Chondrocyte (in vitro differentiated cells): ENCODE results near the gene AK5. TPM values are rescaled to one million over a fixed set of nuclear protein-coding genes. Genes with fewer than 3 reads are reported as not detected.

Source experiments
- DNase-seq: peaks from one replicate; pipeline ENCODE4 v3.0.0; 2021; ENCODE audit warnings: mixed read lengths, low spot score
- H3K27ac Mint-ChIP-seq: one replicate; pipeline ENCODE4 v1.8.0; 2021; ENCODE audit warnings: mild to moderate bottlenecking, moderate library complexity, mixed read lengths; ENCODE audit not compliant: unreplicated experiment
- H3K27me3 Mint-ChIP-seq: 2 replicates; pipeline ENCODE4 v1.8.0; 2021; ENCODE audit warnings: low read depth, mixed read lengths
- H3K36me3 Mint-ChIP-seq: 2 replicates; pipeline ENCODE4 v1.8.0; 2021; ENCODE audit warnings: low read depth, mixed read lengths
- H3K4me1 Mint-ChIP-seq: 2 replicates; pipeline ENCODE4 v1.8.0; 2021; ENCODE audit warnings: low read depth, mild to moderate bottlenecking, mixed read lengths
- H3K4me3 Mint-ChIP-seq: one replicate; pipeline ENCODE4 v1.8.0; 2021; ENCODE audit warnings: mild to moderate bottlenecking, moderate library complexity, mixed read lengths; ENCODE audit not compliant: unreplicated experiment
- H3K9me3 Mint-ChIP-seq: 2 replicates; pipeline ENCODE4 v1.8.0; 2021; ENCODE audit warnings: low read depth, mixed read lengths
- total RNA-seq: library from RNA; stranded (reverse); gene quantifications from 3 replicates; pipeline ENCODE4 v1.2.1, GENCODE V29; 2021
- TF ChIP-seq, protein P1 (sequence below): fragments of 200-600 bp; sonication (generic); IDR thresholded peaks from 2 replicates; pipeline ENCODE4 v1.5.0; 2021; ENCODE audit warnings: antibody characterized with exemption, mild to moderate bottlenecking, moderate library complexity

AK5 gene
- total RNA-seq, 1 donor from 2014 or later: 6.2 TPM

DNA sequence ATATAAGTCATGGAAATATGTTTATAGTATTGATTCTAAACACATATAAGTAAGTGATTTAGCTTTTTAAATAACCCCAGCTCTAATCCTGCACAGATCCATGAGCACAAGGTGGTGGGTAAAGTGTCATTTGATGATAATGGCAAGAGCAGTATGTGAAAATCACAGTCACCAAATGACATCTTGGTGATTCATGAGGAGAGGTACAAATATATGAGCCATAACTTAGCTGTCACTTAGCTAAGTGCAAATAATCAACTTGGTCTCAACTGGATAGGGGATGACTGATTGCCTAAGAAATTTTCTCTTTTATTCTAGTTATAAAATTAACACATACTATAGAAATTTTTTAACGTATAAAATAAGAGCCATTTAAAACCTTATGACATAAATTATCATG, 202.5 kb downstream of the AK5 start:
- H3K27ac Mint-ChIP-seq: no peak overlapping the region
- H3K36me3 Mint-ChIP-seq: no peaks in the 10 kb centered on the region
- no peaks in the 10 kb centered on the region for H3K4me1 Mint-ChIP-seq
- TF ChIP-seq, protein P1, sequence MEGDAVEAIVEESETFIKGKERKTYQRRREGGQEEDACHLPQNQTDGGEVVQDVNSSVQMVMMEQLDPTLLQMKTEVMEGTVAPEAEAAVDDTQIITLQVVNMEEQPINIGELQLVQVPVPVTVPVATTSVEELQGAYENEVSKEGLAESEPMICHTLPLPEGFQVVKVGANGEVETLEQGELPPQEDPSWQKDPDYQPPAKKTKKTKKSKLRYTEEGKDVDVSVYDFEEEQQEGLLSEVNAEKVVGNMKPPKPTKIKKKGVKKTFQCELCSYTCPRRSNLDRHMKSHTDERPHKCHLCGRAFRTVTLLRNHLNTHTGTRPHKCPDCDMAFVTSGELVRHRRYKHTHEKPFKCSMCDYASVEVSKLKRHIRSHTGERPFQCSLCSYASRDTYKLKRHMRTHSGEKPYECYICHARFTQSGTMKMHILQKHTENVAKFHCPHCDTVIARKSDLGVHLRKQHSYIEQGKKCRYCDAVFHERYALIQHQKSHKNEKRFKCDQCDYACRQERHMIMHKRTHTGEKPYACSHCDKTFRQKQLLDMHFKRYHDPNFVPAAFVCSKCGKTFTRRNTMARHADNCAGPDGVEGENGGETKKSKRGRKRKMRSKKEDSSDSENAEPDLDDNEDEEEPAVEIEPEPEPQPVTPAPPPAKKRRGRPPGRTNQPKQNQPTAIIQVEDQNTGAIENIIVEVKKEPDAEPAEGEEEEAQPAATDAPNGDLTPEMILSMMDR: no peak
- no peaks in the 10 kb centered on the region for H3K9me3 Mint-ChIP-seq
- H3K27me3 Mint-ChIP-seq: no peaks in the 10 kb centered on the region
- DNase-seq: no peak
- H3K4me3 Mint-ChIP-seq: no peak overlapping the region

- TF ChIP-seq, protein P1: no peak
These were observed 203.1 kb downstream of the AK5 start for GRCh38 chr1:77484926-77485325.

GRCh38 chr1:77487631-77488030, 205.8 kb downstream of the AK5 start:
- H3K4me3 Mint-ChIP-seq: no peak overlapping the region
- no peaks in the 10 kb centered on the region for H3K4me1 Mint-ChIP-seq
- TF ChIP-seq, protein P1: no peak
- no peaks in the 10 kb centered on the region for H3K27me3 Mint-ChIP-seq
- H3K9me3 Mint-ChIP-seq: no peaks in the 10 kb centered on the region
- no peak overlapping the region for H3K27ac Mint-ChIP-seq
- no peak for DNase-seq
- no peaks in the 10 kb centered on the region for H3K36me3 Mint-ChIP-seq

More at GRCh38 chr1:77484926-77485325, 203.1 kb downstream of the AK5 start:
- no peak overlapping the region for H3K4me3 Mint-ChIP-seq
- no peak overlapping the region for H3K27ac Mint-ChIP-seq
- no peaks in the 10 kb centered on the region for H3K9me3 Mint-ChIP-seq
- no peaks in the 10 kb centered on the region for H3K36me3 Mint-ChIP-seq
- DNase-seq: no peak
- H3K27me3 Mint-ChIP-seq: no peaks in the 10 kb centered on the region
- no peaks in the 10 kb centered on the region for H3K4me1 Mint-ChIP-seq

DNA sequence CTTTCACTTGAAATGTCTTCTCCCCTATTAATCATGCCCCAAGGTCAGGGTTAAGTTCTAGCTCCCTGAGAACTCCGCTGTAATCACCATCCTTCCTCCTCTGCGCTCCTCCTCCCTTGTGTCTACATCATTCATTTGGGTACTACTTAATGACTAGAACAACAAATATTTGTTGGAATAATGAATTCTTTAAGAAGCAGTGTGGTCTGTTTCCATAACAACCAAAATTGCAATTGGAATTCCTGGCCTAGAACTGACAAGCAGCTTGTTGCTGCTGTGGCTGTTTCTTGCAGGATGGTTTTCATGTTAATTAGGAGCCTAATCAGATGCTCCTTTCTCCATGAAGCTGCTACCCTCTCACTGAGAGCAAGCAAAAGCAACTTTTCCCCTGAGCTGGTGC, 208.1 kb downstream of the AK5 start:
- H3K4me1 Mint-ChIP-seq: no peaks in the 10 kb centered on the region
- no peak overlapping the region for H3K4me3 Mint-ChIP-seq
- no peaks in the 10 kb centered on the region for H3K9me3 Mint-ChIP-seq
- H3K27ac Mint-ChIP-seq: no peak overlapping the region
- TF ChIP-seq, protein P1: no peak
- H3K27me3 Mint-ChIP-seq: no peaks in the 10 kb centered on the region
- H3K36me3 Mint-ChIP-seq: no peaks in the 10 kb centered on the region
- DNase-seq: no peak

- no peak overlapping the region for H3K4me3 Mint-ChIP-seq
- peaks cover 13% of the 10 kb centered on the region for H3K4me1 Mint-ChIP-seq
- TF ChIP-seq, protein P1: no peak
- H3K36me3 Mint-ChIP-seq: peaks cover 4% of the 10 kb centered on the region
- DNase-seq: no peak
- H3K27ac Mint-ChIP-seq: no peak overlapping the region
- H3K9me3 Mint-ChIP-seq: peaks cover 6% of the 10 kb centered on the region
- H3K27me3 Mint-ChIP-seq: no peaks in the 10 kb centered on the region
These were observed 212.2 kb downstream of the AK5 start for GRCh38 chr1:77494026-77494425.
